GM12878 (cell line): ENCODE data around the gene HAUS7. TPM values are rescaled to one million over a fixed set of nuclear protein-coding genes. Genes with fewer than 3 reads are reported as not detected.

Experiments used
- ATAC-seq: fragments of 200-7000 bp; cut with Tn5 transposase; 3 replicates; pipeline ENCODE4 v1.9.1; 2020; ENCODE audit warnings: mild to moderate bottlenecking, moderate library complexity
- BruUV-seq: library from RNA; stranded (reverse); fragments of 400-500 nt; replicated peaks from 2 replicates; lab custom pipeline; 2021; lab: Mats Ljungman, UMichigan
- CTCF ChIA-PET: fragments of 300-600 bp; sonication (Branson Sonifier 250); formaldehyde crosslinking; extraction: SDS; loops from one replicate; lab custom pipeline; 2021; ENCODE audit warnings: inconsistent platforms; lab: Yijun Ruan, JAX
- POLR2A ChIA-PET: fragments of 350-600 bp; formaldehyde crosslinking; extraction: SDS; loops from one replicate; lab custom pipeline; 2021; ENCODE audit warnings: inconsistent platforms; lab: Charles Lee
- RAD21 ChIA-PET: fragments of 300-600 bp; sonication (Branson Sonifier 250); formaldehyde crosslinking; loops from one replicate; lab custom pipeline; 2023; ENCODE audit warnings: antibody characterized with exemption; ENCODE audit not compliant: unreplicated experiment; lab: Charles Lee
- SMC1A ChIA-PET: fragments of 300-600 bp; sonication (Branson Sonifier 250); formaldehyde crosslinking; loops from one replicate; lab custom pipeline; 2023; ENCODE audit not compliant: unreplicated experiment, uncharacterized antibody; lab: Charles Lee
- DNase-seq: peaks from one replicate; pipeline ENCODE4 v3.0.0-alpha.2; 2011; ENCODE audit warnings: low read depth, low spot score
- FAIRE-seq: peaks from 3 replicates; lab custom pipeline; 2011; peaks lifted over from hg19 to GRCh38; lab: Jason Lieb, UNC
- H2AFZ ChIP-seq: 2 replicates; pipeline ENCODE4 v1.6.0; 2011; ENCODE audit warnings: low read depth, low read length, control low read depth; ENCODE audit not compliant: control insufficient read depth
- H3K27ac ChIP-seq: 2 replicates; pipeline ENCODE4 v1.5.1; 2011; ENCODE audit warnings: control low read depth; ENCODE audit not compliant: control insufficient read depth, insufficient read depth
- H3K27me3 ChIP-seq, 2 experiments: replicated peaks in 1 of 2; 2 replicates each; pipeline versions ENCODE4 v1.6.0 to v1.6.1; 2011; ENCODE audit warnings: low read length in 1 of 2; ENCODE audit not compliant: control insufficient read depth in 2 of 2, insufficient read depth in 2 of 2
- H3K36me3 ChIP-seq, 2 experiments: 2 replicates each; pipeline ENCODE4 v1.5.1; 2011; ENCODE audit warnings: low read length in 1 of 2; ENCODE audit not compliant: control insufficient read depth in 2 of 2, insufficient read depth in 2 of 2
- H3K4me1 ChIP-seq: 2 replicates; pipeline ENCODE4 v1.6.1; 2011; ENCODE audit warnings: mild to moderate bottlenecking, low read length, moderate library complexity, mixed read lengths; ENCODE audit not compliant: control insufficient read depth, insufficient read depth
- H3K4me2 ChIP-seq: 2 replicates; pipeline ENCODE4 v1.6.0; 2011; ENCODE audit warnings: control low read depth; ENCODE audit not compliant: control insufficient read depth, insufficient read depth
- H3K4me3 ChIP-seq: fragments of 200-600 bp; sonication (generic); 2 replicates; pipeline ENCODE4 v1.5.1; 2016
- H3K79me2 ChIP-seq: 2 replicates; pipeline ENCODE4 v1.6.0; 2011; ENCODE audit warnings: low read length; ENCODE audit not compliant: control insufficient read depth, insufficient read depth
- H3K9ac ChIP-seq: 2 replicates; pipeline ENCODE4 v1.8.0; 2011; ENCODE audit warnings: low read length, control low read depth, mixed read lengths; ENCODE audit not compliant: control insufficient read depth, insufficient read depth
- H3K9me3 ChIP-seq: replicated peaks from 3 replicates; pipeline ENCODE4 v1.5.1; 2011; ENCODE audit warnings: mild to moderate bottlenecking, low read length; ENCODE audit not compliant: control insufficient read depth, insufficient read depth
- H4K20me1 ChIP-seq: 2 replicates; pipeline ENCODE4 v1.6.0; 2011; ENCODE audit not compliant: control insufficient read depth, insufficient read depth
- ASH2L ChIP-seq: fragments of 300-600, 200-600 bp; sonication (generic); IDR thresholded peaks from 2 replicates; pipeline ENCODE4 v1.6.1; 2017; ENCODE audit warnings: low read depth, mild to moderate bottlenecking, borderline replicate concordance
- ATF3 ChIP-seq: IDR thresholded peaks from 2 replicates; pipeline ENCODE4 v1.6.1; 2011; ENCODE audit warnings: low read depth, mild to moderate bottlenecking, low read length, moderate library complexity, borderline replicate concordance; ENCODE audit errors: extremely low read depth
- ATF7 ChIP-seq: fragments of 450-650 bp; IDR thresholded peaks from 2 replicates; pipeline ENCODE4 v1.6.1; 2016; ENCODE audit warnings: low read depth, mild to moderate bottlenecking
- CEBPB ChIP-seq, 2 experiments: fragments of 150-350 bp in 1 of 2; IDR thresholded peaks; 2 replicates each; pipeline ENCODE4 v1.6.1; 2012 to 2014; ENCODE audit warnings: low read depth in 2 of 2, low read length in 2 of 2, borderline replicate concordance in 1 of 2, inconsistent platforms in 1 of 2
- EZH2 ChIP-seq: IDR thresholded peaks from 2 replicates; pipeline ENCODE4 v1.6.1; 2012; ENCODE audit warnings: low read depth, mild to moderate bottlenecking, control low read depth, inconsistent platforms, low read length, borderline replicate concordance; ENCODE audit not compliant: control insufficient read depth
- FOS ChIP-seq: IDR thresholded peaks from 3 replicates; pipeline ENCODE4 v1.6.1; 2011; ENCODE audit warnings: borderline replicate concordance; ENCODE audit not compliant: insufficient read length; ENCODE audit errors: extremely low read depth
- GABPA ChIP-seq: IDR thresholded peaks from 2 replicates; pipeline ENCODE4 v1.6.1; 2014; ENCODE audit warnings: antibody characterized with exemption, low read depth, mild to moderate bottlenecking, inconsistent platforms
- IKZF1 ChIP-seq: fragments of 450-650 bp; conservative IDR thresholded peaks from 2 replicates; pipeline ENCODE4 v1.6.1; 2017; ENCODE audit warnings: antibody characterized with exemption, mild to moderate bottlenecking
- JUNB ChIP-seq: IDR thresholded peaks from 2 replicates; pipeline ENCODE4 v1.6.1; 2016; ENCODE audit warnings: antibody characterized with exemption, mild to moderate bottlenecking
- NKRF ChIP-seq: fragments of 450-650 bp; conservative IDR thresholded peaks from 2 replicates; pipeline ENCODE4 v1.6.1; 2017; ENCODE audit warnings: mild to moderate bottlenecking, moderate library complexity
- RB1 ChIP-seq: fragments of 450-650 bp; formaldehyde crosslinking; IDR thresholded peaks from 2 replicates; pipeline ENCODE4 v1.6.1; 2017; ENCODE audit warnings: mild to moderate bottlenecking, borderline replicate concordance
- RUNX3 ChIP-seq: IDR thresholded peaks from 2 replicates; pipeline ENCODE4 v1.6.1; 2012; ENCODE audit warnings: low read length, inconsistent platforms
- SKIL ChIP-seq: fragments of 450-650 bp; IDR thresholded peaks from 2 replicates; pipeline ENCODE4 v1.6.1; 2017; ENCODE audit warnings: mild to moderate bottlenecking, low read depth, inconsistent platforms; ENCODE audit not compliant: poor library complexity, severe bottlenecking
- USF2 ChIP-seq: IDR thresholded peaks from 2 replicates; pipeline ENCODE4 v1.6.1; 2011; ENCODE audit warnings: low read depth, low read length, improper control_type of control experiment, borderline replicate concordance
- ZBED1 ChIP-seq: IDR thresholded peaks from 2 replicates; pipeline ENCODE4 v1.6.1; 2016; ENCODE audit warnings: borderline replicate concordance
- ZNF384 ChIP-seq: IDR thresholded peaks from 2 replicates; pipeline ENCODE4 v1.6.1; 2012; ENCODE audit warnings: low read depth, mild to moderate bottlenecking, low read length, improper control_type of control experiment, borderline replicate concordance
- WGBS: methylation state at CpG from one replicate; pipeline ENCODE4 v1.1.6; 2016; ENCODE audit warnings: low lambda C conversion rate; ENCODE audit not compliant: insufficient replicate concordance, insufficient coverage; ENCODE audit errors: missing lambda C conversion rate; 5-methylcytosine and 5-hydroxymethylcytosine counted together
- in situ Hi-C: fragments of 300-500 bp; cut with MboI; formaldehyde crosslinking; loops from 9 replicates; pipeline ENCODE4 v1.14.3; 2018; ENCODE audit warnings: mixed read lengths
- intact Hi-C: fragments of 100-400 bp; cut with micrococcal nuclease; formaldehyde crosslinking; loops from one replicate; pipeline ENCODE4 v1.14.2; 2022; ENCODE audit not compliant: unreplicated experiment
- polyA plus RNA-seq, 11 experiments: library from polyadenylated mRNA; depleted of rRNA in 4 of 11; unstranded in 6 of 11; stranded (reverse) in 5 of 11; fragments of >200 nt; fragmentation: Nextera tagmentation in 4 of 11; fragmentation: Illumina TruSeq in 1 of 11; extraction: Ambion mirVana in 4 of 11; extraction: Trizol in 1 of 11; gene quantifications; 1 replicate in 1 of 11; 2 replicates in 10 of 11; pipeline versions ENCODE4 v1.2.1 to v1.2.3, GENCODE V29; 2011 to 2016; ENCODE audit warnings: inconsistent platforms in 2 of 11, missing spikeins in 2 of 11, low read depth in 1 of 11
- total RNA-seq, 4 experiments: library from RNA; depleted of rRNA in 3 of 4; stranded (reverse); fragments of >200 nt in 3 of 4; fragmentation: Illumina TruSeq in 1 of 4; extraction: Trizol in 1 of 4; gene quantifications; 2 replicates each; pipeline versions ENCODE4 v1.2.1 to v1.2.3, GENCODE V29; 2013 to 2021

HAUS7 gene
- total and polyA plus RNA-seq, 10 of the 15 experiments (the other 5 are each of a cell fraction or from before 2014, with no cell fraction given), result 6.7 to 63.3 (median 24.1) TPM

- H3K79me2 ChIP-seq, result no peaks in the 10 kb centered on the region
- H3K4me3 ChIP-seq, result no peak overlapping the region
- intact Hi-C loops (no loop called here), in situ Hi-C loops (no loop called here)
- H3K36me3 ChIP-seq, result no peaks in the 10 kb centered on the region
- POLR2A ChIA-PET, result no interaction called here
- TF ChIP-seq RUNX3 (no peak), CEBPB (IDR thresholded peaks at IDR 0.05; ENCODE audit: borderline replicate concordance in 1 of 2, low read depth in 2 of 2, low read length in 2 of 2) (no peak), RB1 (no peak), ASH2L (no peak), ZBED1 (no peak), NKRF (no peak), EZH2 (no peak), ATF3 (no peak), GABPA (no peak), IKZF1 (no peak), JUNB (no peak), ZNF384 (no peak), USF2 (no peak), FOS (no peak), SKIL (no peak), ATF7 (no peak)
- no peak overlapping the region for H3K27ac ChIP-seq
- CTCF ChIA-PET, result no interaction called here
- no peak overlapping the region for H3K9ac ChIP-seq
- no peaks in the 10 kb centered on the region for H3K4me1 ChIP-seq
- H2AFZ ChIP-seq, result no peak overlapping the region
- no peak for DNase-seq
- no TSS peak for BruUV-seq
- H4K20me1 ChIP-seq, result no peaks in the 10 kb centered on the region
- RAD21 ChIA-PET, result no interaction called here
- ATAC-seq, result no peak
- H3K4me2 ChIP-seq, result no peak overlapping the region
- 10% methylated on average over 4 of the region's 5 CpGs for WGBS
- no peaks in the 10 kb centered on the region; the same call in 2 of the 3 replicates for H3K9me3 ChIP-seq
- SMC1A ChIA-PET, result no interaction called here
- no peak for FAIRE-seq
- no peaks in the 10 kb centered on the region for H3K27me3 ChIP-seq
Observed at GRCh38 chrX:153405426-153405825, 65.0 kb downstream of the HAUS7 start.
